ENCODE measurements around the gene KCNC3.
A peak's percentile ranks its signal among the peaks of the same experiment; 100 is the strongest.

The KCNC3 gene

GRCh38 chr19:50334741-50335421, 5.7 kb upstream of the KCNC3 start:
- ChIA-PET POLR2A (no interaction called here), CTCF (no interaction called here)

GRCh38 chr19:50333737-50334617, 4.8 kb upstream of the KCNC3 start:
- WGBS (ENCODE audit: insufficient coverage), result 12% methylated on average over 44 of the region's 54 CpGs
- POLR2A ChIA-PET, result no interaction called here
- peaks cover 2 to 46% (median 27%) of the 10 kb centered on the region in 4 experiments for H3K4me1 ChIP-seq (ENCODE audit: control extremely low read depth in 1 of 4, control insufficient read depth in 4 of 4, insufficient read depth in 4 of 4, low read length in 3 of 4)

More at GRCh38 chr19:50334741-50335421, 5.7 kb upstream of the KCNC3 start:
- Histone ChIP-seq H3K27ac (ENCODE audit: insufficient read depth in 1 of 2, low read depth in 1 of 2, low read length in 2 of 2, poor library complexity in 1 of 2, severe bottlenecking in 2 of 2) (no peak overlapping the region), H3K27me3 (replicated peaks in 2 of 5; ENCODE audit: control insufficient read depth in 4 of 5, insufficient read depth in 5 of 5, low read length in 4 of 5) (peaks cover 0 to 35% (median 23%) of the 10 kb centered on the region in 5 experiments), H3K9me3 (ENCODE audit: control extremely low read depth in 1 of 5, control insufficient read depth in 4 of 5, insufficient read depth in 2 of 5, low read depth in 1 of 5, low read length in 4 of 5) (peaks cover 0 to 8% (median under 1%) of the 10 kb centered on the region in 5 experiments), H3K36me3 (ENCODE audit: control insufficient read depth in 4 of 4, insufficient read depth in 4 of 4, low read length in 3 of 4) (no peaks in the 10 kb centered on the region), H3K4me3 (ENCODE audit: control insufficient read depth in 1 of 7, extremely low read depth in 1 of 7, insufficient read depth in 4 of 7, low read depth in 2 of 7, low read length in 6 of 7) (no peak overlapping the region), H3K4me1 (ENCODE audit: control extremely low read depth in 1 of 4, control insufficient read depth in 4 of 4, insufficient read depth in 4 of 4, low read length in 3 of 4) (peaks cover 2 to 39% (median 22%) of the 10 kb centered on the region in 4 experiments)
- WGBS (ENCODE audit: insufficient coverage), result 96% methylated on average over 8 of the region's 12 CpGs
- no peak for DNase-seq

GRCh38 chr19:50333235-50333736, 4.1 kb upstream of the KCNC3 start:
- ChIA-PET POLR2A (no interaction called here), CTCF (no interaction called here)
- H3K4me3 ChIP-seq (ENCODE audit: control insufficient read depth in 1 of 7, extremely low read depth in 1 of 7, insufficient read depth in 4 of 7, low read depth in 2 of 7, low read length in 6 of 7), result peak overlapping the region in 6 of 7 experiments; percentile 46 to 83 (median 64)
- peaks cover 0 to 11% (median 7%) of the 10 kb centered on the region in 5 experiments for H3K9me3 ChIP-seq (ENCODE audit: control extremely low read depth in 1 of 5, control insufficient read depth in 4 of 5, insufficient read depth in 2 of 5, low read depth in 1 of 5, low read length in 4 of 5)
- 4% methylated on average over 30 of the region's 34 CpGs for WGBS (ENCODE audit: insufficient coverage)
- peak; percentile 88 to 93 (median 92) for DNase-seq
- peak overlapping the region in 1 of 2 experiments; percentile 58 for H3K27ac ChIP-seq (ENCODE audit: insufficient read depth in 1 of 2, low read depth in 1 of 2, low read length in 2 of 2, poor library complexity in 1 of 2, severe bottlenecking in 2 of 2)
- peaks cover 0 to 47% (median 26%) of the 10 kb centered on the region in 5 experiments for H3K27me3 ChIP-seq (replicated peaks in 2 of 5; ENCODE audit: control insufficient read depth in 4 of 5, insufficient read depth in 5 of 5, low read length in 4 of 5)
- H3K36me3 ChIP-seq (ENCODE audit: control insufficient read depth in 4 of 4, insufficient read depth in 4 of 4, low read length in 3 of 4), result no peaks in the 10 kb centered on the region
- H3K4me1 ChIP-seq (ENCODE audit: control extremely low read depth in 1 of 4, control insufficient read depth in 4 of 4, insufficient read depth in 4 of 4, low read length in 3 of 4), result peaks cover 2 to 49% (median 29%) of the 10 kb centered on the region in 4 experiments

More at GRCh38 chr19:50333737-50334617, 4.8 kb upstream of the KCNC3 start:
- Histone ChIP-seq H3K27ac (ENCODE audit: insufficient read depth in 1 of 2, low read depth in 1 of 2, low read length in 2 of 2, poor library complexity in 1 of 2, severe bottlenecking in 2 of 2) (peak overlapping the region in 1 of 2 experiments; percentile 58), H3K27me3 (replicated peaks in 2 of 5; ENCODE audit: control insufficient read depth in 4 of 5, insufficient read depth in 5 of 5, low read length in 4 of 5) (peaks cover 0 to 43% (median 26%) of the 10 kb centered on the region in 5 experiments), H3K4me3 (ENCODE audit: control insufficient read depth in 1 of 7, extremely low read depth in 1 of 7, insufficient read depth in 4 of 7, low read depth in 2 of 7, low read length in 6 of 7) (peak overlapping the region; percentile 13 to 83 (median 55)), H3K36me3 (ENCODE audit: control insufficient read depth in 4 of 4, insufficient read depth in 4 of 4, low read length in 3 of 4) (no peaks in the 10 kb centered on the region), H3K9me3 (ENCODE audit: control extremely low read depth in 1 of 5, control insufficient read depth in 4 of 5, insufficient read depth in 2 of 5, low read depth in 1 of 5, low read length in 4 of 5) (peaks cover 0 to 11% (median 7%) of the 10 kb centered on the region in 5 experiments)
- DNase-seq, result peak in 1 of 3 donors; percentile 74
- CTCF ChIA-PET, result no interaction called here

- peak overlapping the region in 1 of 2 experiments; percentile 58 for H3K27ac ChIP-seq (ENCODE audit: insufficient read depth in 1 of 2, low read depth in 1 of 2, low read length in 2 of 2, poor library complexity in 1 of 2, severe bottlenecking in 2 of 2)
- POLR2A ChIA-PET, result no interaction called here
- no peak for DNase-seq
- H3K9me3 ChIP-seq (ENCODE audit: control extremely low read depth in 1 of 5, control insufficient read depth in 4 of 5, insufficient read depth in 2 of 5, low read depth in 1 of 5, low read length in 4 of 5), result peaks cover 0 to 11% (median 7%) of the 10 kb centered on the region in 5 experiments
- peak overlapping the region in 2 of 7 experiments; percentile 74 to 83 for H3K4me3 ChIP-seq (ENCODE audit: control insufficient read depth in 1 of 7, extremely low read depth in 1 of 7, insufficient read depth in 4 of 7, low read depth in 2 of 7, low read length in 6 of 7)
- H3K36me3 ChIP-seq (ENCODE audit: control insufficient read depth in 4 of 4, insufficient read depth in 4 of 4, low read length in 3 of 4), result no peaks in the 10 kb centered on the region
- 11% methylated on average over 11 of the region's 20 CpGs for WGBS (ENCODE audit: insufficient coverage)
- CTCF ChIA-PET, result no interaction called here
- peaks cover 2 to 49% (median 29%) of the 10 kb centered on the region in 4 experiments for H3K4me1 ChIP-seq (ENCODE audit: control extremely low read depth in 1 of 4, control insufficient read depth in 4 of 4, insufficient read depth in 4 of 4, low read length in 3 of 4)
- H3K27me3 ChIP-seq (replicated peaks in 2 of 5; ENCODE audit: control insufficient read depth in 4 of 5, insufficient read depth in 5 of 5, low read length in 4 of 5), result peaks cover 0 to 55% (median 30%) of the 10 kb centered on the region in 5 experiments
Measured at GRCh38 chr19:50332244-50333038, 3.3 kb upstream of the KCNC3 start.

- WGBS (ENCODE audit: insufficient coverage), result no CpG with 5 or more reads among the region's 2 CpGs
- H3K9me3 ChIP-seq (ENCODE audit: control extremely low read depth in 1 of 5, control insufficient read depth in 4 of 5, insufficient read depth in 2 of 5, low read depth in 1 of 5, low read length in 4 of 5), result peaks cover 0 to 11% (median 7%) of the 10 kb centered on the region in 5 experiments
- no peak for DNase-seq
- peaks cover 2 to 49% (median 29%) of the 10 kb centered on the region in 4 experiments for H3K4me1 ChIP-seq (ENCODE audit: control extremely low read depth in 1 of 4, control insufficient read depth in 4 of 4, insufficient read depth in 4 of 4, low read length in 3 of 4)
- POLR2A ChIA-PET, result no interaction called here
- peaks cover 0 to 60% (median 33%) of the 10 kb centered on the region in 5 experiments for H3K27me3 ChIP-seq (replicated peaks in 2 of 5; ENCODE audit: control insufficient read depth in 4 of 5, insufficient read depth in 5 of 5, low read length in 4 of 5)
- CTCF ChIA-PET, result no interaction called here
- H3K36me3 ChIP-seq (ENCODE audit: control insufficient read depth in 4 of 4, insufficient read depth in 4 of 4, low read length in 3 of 4), result no peaks in the 10 kb centered on the region
- no peak overlapping the region for H3K27ac ChIP-seq (ENCODE audit: insufficient read depth in 1 of 2, low read depth in 1 of 2, low read length in 2 of 2, poor library complexity in 1 of 2, severe bottlenecking in 2 of 2)
- H3K4me3 ChIP-seq (ENCODE audit: control insufficient read depth in 1 of 7, extremely low read depth in 1 of 7, insufficient read depth in 4 of 7, low read depth in 2 of 7, low read length in 6 of 7), result no peak overlapping the region
Measured at GRCh38 chr19:50331994-50332243, 2.7 kb upstream of the KCNC3 start.

- peak in 1 of 3 donors; percentile 15 for DNase-seq
- ChIA-PET CTCF (no interaction called here), POLR2A (no interaction called here)
- Histone ChIP-seq H3K27ac (ENCODE audit: insufficient read depth in 1 of 2, low read depth in 1 of 2, low read length in 2 of 2, poor library complexity in 1 of 2, severe bottlenecking in 2 of 2) (no peak overlapping the region), H3K27me3 (replicated peaks in 2 of 5; ENCODE audit: control insufficient read depth in 4 of 5, insufficient read depth in 5 of 5, low read length in 4 of 5) (peaks cover 0 to 66% (median 33%) of the 10 kb centered on the region in 5 experiments), H3K4me3 (ENCODE audit: control insufficient read depth in 1 of 7, extremely low read depth in 1 of 7, insufficient read depth in 4 of 7, low read depth in 2 of 7, low read length in 6 of 7) (peak overlapping the region in 4 of 7 experiments; percentile 40 to 67 (median 57)), H3K9me3 (ENCODE audit: control extremely low read depth in 1 of 5, control insufficient read depth in 4 of 5, insufficient read depth in 2 of 5, low read depth in 1 of 5, low read length in 4 of 5) (peaks cover 0 to 13% (median 7%) of the 10 kb centered on the region in 5 experiments), H3K36me3 (ENCODE audit: control insufficient read depth in 4 of 4, insufficient read depth in 4 of 4, low read length in 3 of 4) (no peaks in the 10 kb centered on the region), H3K4me1 (ENCODE audit: control extremely low read depth in 1 of 4, control insufficient read depth in 4 of 4, insufficient read depth in 4 of 4, low read length in 3 of 4) (peaks cover 2 to 49% (median 29%) of the 10 kb centered on the region in 4 experiments)
- WGBS (ENCODE audit: insufficient coverage), result 0% methylated on average over 6 of the region's 10 CpGs
Measured at GRCh38 chr19:50331221-50331993, 2.2 kb upstream of the KCNC3 start.

Measured in common myeloid progenitor, CD34-positive (primary cell).